H1 (cell line): Measurements from ENCODE around the gene SPRYD4. TPM values are rescaled to one million over a fixed set of nuclear protein-coding genes. Genes with fewer than 3 reads are reported as not detected.

Experiments used
- CTCF ChIA-PET: fragments of 300-600 bp; sonication (Branson Sonifier 250); formaldehyde crosslinking; loops from one replicate; lab custom pipeline; 2021; ENCODE audit not compliant: partially characterized antibody; lab: Charles Lee
- POLR2A ChIA-PET: fragments of 300-600 bp; sonication (Branson Sonifier 250); formaldehyde crosslinking; loops from one replicate; lab custom pipeline; 2021; ENCODE audit warnings: inconsistent platforms; ENCODE audit not compliant: partially characterized antibody; lab: Charles Lee
- DNase-seq, 2 experiments: peaks; one replicate each; pipeline versions ENCODE4 v3.0.0 to v3.0.0-alpha.2; 2010 to 2022; ENCODE audit warnings: low spot score in 2 of 2, low read depth in 1 of 2, mixed read lengths in 1 of 2
- FAIRE-seq: peaks from 2 replicates; lab custom pipeline; 2011; peaks lifted over from hg19 to GRCh38; lab: Jason Lieb, UNC
- H2AFZ ChIP-seq: 2 replicates; pipeline ENCODE4 v1.8.1; 2012; ENCODE audit warnings: low read length, inconsistent platforms
- H2AK5ac ChIP-seq: 2 replicates; pipeline ENCODE4 v1.6.1; 2013; ENCODE audit warnings: low read depth, low read length
- H2BK120ac ChIP-seq: replicated peaks from 2 replicates; pipeline ENCODE3; 2013; ENCODE audit warnings: low read depth, low read length, inconsistent platforms
- H2BK12ac ChIP-seq: 2 replicates; pipeline ENCODE4 v1.6.1; 2013; ENCODE audit warnings: low read depth, low read length
- H2BK15ac ChIP-seq: 2 replicates; pipeline ENCODE4 v1.6.1; 2013; ENCODE audit warnings: low read length
- H2BK20ac ChIP-seq: 2 replicates; pipeline ENCODE4 v1.6.1; 2013; ENCODE audit warnings: low read length
- H2BK5ac ChIP-seq: 2 replicates; pipeline ENCODE4 v1.6.1; 2013; ENCODE audit warnings: low read depth, low read length
- H3K14ac ChIP-seq: 2 replicates; pipeline ENCODE4 v1.6.1; 2013; ENCODE audit warnings: inconsistent platforms; ENCODE audit not compliant: insufficient read length
- H3K18ac ChIP-seq: 2 replicates; pipeline ENCODE4 v1.6.1; 2013; ENCODE audit warnings: low read length; ENCODE audit errors: extremely low read depth
- H3K23ac ChIP-seq: 2 replicates; pipeline ENCODE4 v1.6.1; 2013; ENCODE audit warnings: inconsistent platforms; ENCODE audit not compliant: insufficient read length
- H3K23me2 ChIP-seq: 2 replicates; pipeline ENCODE4 v1.6.1; 2013; ENCODE audit warnings: low read depth, low read length
- H3K27ac ChIP-seq: 2 replicates; pipeline ENCODE4 v1.6.1; 2011; ENCODE audit warnings: low read depth, low read length, inconsistent platforms
- H3K27me3 ChIP-seq, 4 experiments: replicated peaks in 1 of 4; 1 replicate in 1 of 4; 2 replicates in 3 of 4; pipeline versions ENCODE4 v1.6.1 to v1.8.1; 2011 to 2013; ENCODE audit warnings: low read length in 3 of 4, mild to moderate bottlenecking in 3 of 4, inconsistent platforms in 2 of 4, mixed read lengths in 2 of 4, moderate library complexity in 1 of 4; ENCODE audit not compliant: control insufficient read depth in 3 of 4, insufficient read depth in 3 of 4; ENCODE audit errors: extremely low read depth in 1 of 4
- H3K36me3 ChIP-seq, 4 experiments: 2 replicates each; pipeline versions ENCODE4 v1.6.1 to v1.8.1; 2011 to 2013; ENCODE audit warnings: mild to moderate bottlenecking in 4 of 4, low read length in 3 of 4, moderate library complexity in 2 of 4, control low read depth in 1 of 4, inconsistent platforms in 1 of 4; ENCODE audit not compliant: insufficient read depth in 4 of 4, control insufficient read depth in 2 of 4
- H3K4ac ChIP-seq: replicated peaks from 2 replicates; pipeline ENCODE3; 2013; ENCODE audit warnings: low read length, low read depth, mixed read lengths, inconsistent platforms; ENCODE audit not compliant: insufficient read length
- H3K4me1 ChIP-seq, 4 experiments: replicated peaks in 1 of 4; 1 replicate in 1 of 4; 2 replicates in 3 of 4; pipeline versions ENCODE4 v1.6.1 to v1.8.1; 2011 to 2013; ENCODE audit warnings: low read length in 3 of 4, inconsistent platforms in 2 of 4, mixed read lengths in 1 of 4; ENCODE audit not compliant: insufficient read depth in 4 of 4, control insufficient read depth in 3 of 4
- H3K4me2 ChIP-seq, 2 experiments: 2 replicates each; pipeline versions ENCODE4 v1.6.1 to v1.8.1; 2011 to 2013; ENCODE audit warnings: low read depth in 2 of 2, low read length in 2 of 2, control low read depth in 1 of 2, inconsistent platforms in 1 of 2, mild to moderate bottlenecking in 1 of 2; ENCODE audit not compliant: insufficient read depth in 1 of 2
- H3K4me3 ChIP-seq, 4 experiments: fragments of 200-600, 300-600 bp in 1 of 4; sonication (generic), shearing (Covaris generic), sonication (Bioruptor Twin) in 1 of 4; 2 replicates each; pipeline versions ENCODE4 v1.5.1 to v1.8.1; 2011 to 2016; ENCODE audit warnings: low read length in 4 of 4, low read depth in 3 of 4, control low read depth in 2 of 4, inconsistent platforms in 2 of 4, mild to moderate bottlenecking in 2 of 4, mixed read lengths in 1 of 4, moderate library complexity in 1 of 4; ENCODE audit not compliant: insufficient read depth in 2 of 4; ENCODE audit errors: extremely low read depth in 1 of 4
- H3K56ac ChIP-seq: replicated peaks from 2 replicates; pipeline ENCODE3; 2013; ENCODE audit warnings: low read depth, mild to moderate bottlenecking, mixed read lengths, low read length, inconsistent platforms; ENCODE audit not compliant: insufficient read length
- H3K79me1 ChIP-seq: 2 replicates; pipeline ENCODE4 v1.6.1; 2013; ENCODE audit warnings: low read depth, low read length, control low read depth
- H3K79me2 ChIP-seq, 2 experiments: 2 replicates each; pipeline versions ENCODE4 v1.6.1 to v1.8.1; 2012 to 2013; ENCODE audit warnings: low read length in 2 of 2, mild to moderate bottlenecking in 2 of 2, inconsistent platforms in 1 of 2; ENCODE audit not compliant: insufficient read depth in 2 of 2, control insufficient read depth in 1 of 2
- H3K9ac ChIP-seq, 4 experiments: replicated peaks in 1 of 4; 1 replicate in 1 of 4; 2 replicates in 3 of 4; pipeline versions ENCODE4 v1.6.1 to v1.8.1; 2011 to 2013; ENCODE audit warnings: low read depth in 3 of 4, low read length in 3 of 4, control low read depth in 2 of 4, mild to moderate bottlenecking in 2 of 4, moderate library complexity in 2 of 4, inconsistent platforms in 1 of 4; ENCODE audit errors: extremely low read depth in 1 of 4
- H3K9me3 ChIP-seq, 2 experiments: 2 replicates each; pipeline versions ENCODE4 v1.6.1 to v1.8.1; 2012 to 2013; ENCODE audit warnings: mild to moderate bottlenecking in 2 of 2, moderate library complexity in 2 of 2, control low read depth in 1 of 2, inconsistent platforms in 1 of 2, low read depth in 1 of 2, low read length in 1 of 2, mixed read lengths in 1 of 2; ENCODE audit not compliant: insufficient read depth in 2 of 2
- H4K20me1 ChIP-seq, 2 experiments: replicated peaks in 1 of 2; 2 replicates each; pipeline versions ENCODE3 to v1.8.1; 2011 to 2013; ENCODE audit warnings: inconsistent platforms in 2 of 2, low read length in 2 of 2, mild to moderate bottlenecking in 1 of 2; ENCODE audit not compliant: insufficient read depth in 2 of 2, control insufficient read depth in 1 of 2
- H4K5ac ChIP-seq: 2 replicates; pipeline ENCODE4 v1.6.1; 2013; ENCODE audit warnings: low read length, low read depth, mixed read lengths, inconsistent platforms; ENCODE audit not compliant: insufficient read length
- H4K8ac ChIP-seq: 2 replicates; pipeline ENCODE4 v1.8.0; 2013; ENCODE audit warnings: mild to moderate bottlenecking, moderate library complexity, low read length, inconsistent platforms; ENCODE audit not compliant: insufficient read depth; ENCODE audit errors: extremely low read depth
- H4K91ac ChIP-seq: replicated peaks from 2 replicates; pipeline ENCODE3; 2013; ENCODE audit warnings: low read length, mixed read lengths, inconsistent platforms; ENCODE audit not compliant: insufficient read length
- CBX8 ChIP-seq: fragments of 300-800, 300-1000 bp; sonication (generic); IDR thresholded peaks from 2 replicates; pipeline ENCODE4 v1.7.1; 2016; ENCODE audit warnings: low read depth, low read length, borderline replicate concordance
- CHD2 ChIP-seq: IDR thresholded peaks from 2 replicates; pipeline ENCODE4 v1.6.1; 2012; ENCODE audit warnings: low read length, improper control_type of control experiment
- CREB1 ChIP-seq: IDR thresholded peaks from 2 replicates; pipeline ENCODE4 v1.6.1; 2012; ENCODE audit warnings: inconsistent platforms
- HDAC2 ChIP-seq, 2 experiments: fragments of 300-600 bp in 1 of 2; sonication (generic) in 1 of 2; IDR thresholded peaks; 2 replicates each; pipeline ENCODE4 v1.6.1; 2011 to 2012; ENCODE audit warnings: low read depth in 2 of 2, low read length in 2 of 2, mild to moderate bottlenecking in 2 of 2, moderate library complexity in 2 of 2, borderline replicate concordance in 1 of 2, inconsistent platforms in 1 of 2
- JUN ChIP-seq: IDR thresholded peaks from 2 replicates; pipeline ENCODE4 v1.6.1; 2011; ENCODE audit warnings: low read depth, mild to moderate bottlenecking, improper control_type of control experiment, low read length
- JUND ChIP-seq: IDR thresholded peaks from 2 replicates; pipeline ENCODE4 v1.6.1; 2011; ENCODE audit warnings: mild to moderate bottlenecking, improper control_type of control experiment, low read length
- KDM4A ChIP-seq: IDR thresholded peaks from one replicate; pipeline ENCODE4 v1.7.1; 2012; ENCODE audit warnings: low read depth, mild to moderate bottlenecking, moderate library complexity, low read length, inconsistent platforms; ENCODE audit not compliant: severe bottlenecking
- NANOG ChIP-seq: IDR thresholded peaks from 2 replicates; pipeline ENCODE4 v1.6.1; 2011; ENCODE audit warnings: low read length, low read depth, mild to moderate bottlenecking, inconsistent platforms; ENCODE audit not compliant: insufficient read depth, poor library complexity, severe bottlenecking
- PHF8 ChIP-seq: fragments of 200-600 bp; sonication (generic); conservative IDR thresholded peaks from 2 replicates; pipeline ENCODE4 v1.7.1; 2012; ENCODE audit warnings: low read depth, mild to moderate bottlenecking, inconsistent platforms, low read length, moderate library complexity
- RFX5 ChIP-seq: IDR thresholded peaks from 2 replicates; pipeline ENCODE4 v1.6.1; 2011; ENCODE audit warnings: low read depth, low read length, improper control_type of control experiment, borderline replicate concordance
- SP2 ChIP-seq: IDR thresholded peaks from 2 replicates; pipeline ENCODE4 v1.6.1; 2012; ENCODE audit warnings: mild to moderate bottlenecking, low read length, inconsistent platforms
- SRF ChIP-seq: IDR thresholded peaks from 2 replicates; pipeline ENCODE4 v1.6.1; 2011; ENCODE audit warnings: mild to moderate bottlenecking, low read depth, low read length, moderate library complexity
- TAF1 ChIP-seq: IDR thresholded peaks from 2 replicates; pipeline ENCODE4 v1.6.1; 2011; ENCODE audit warnings: mild to moderate bottlenecking, low read depth, low read length
- TEAD4 ChIP-seq: IDR thresholded peaks from 2 replicates; pipeline ENCODE4 v1.6.1; 2012; ENCODE audit warnings: low read depth, low read length, inconsistent platforms, mixed read lengths
- WGBS, 2 experiments: shearing (Covaris generic) in 1 of 2; methylation state at CpG; one replicate each; pipeline versions ENCODE4 v1.1.6 to v1.1.7; 2013 to 2015; ENCODE audit warnings: low lambda C conversion rate in 2 of 2, mixed read lengths in 2 of 2, inconsistent platforms in 1 of 2, low coverage in 1 of 2, missing lambda C conversion rate in 1 of 2; ENCODE audit not compliant: insufficient replicate concordance in 2 of 2, insufficient coverage in 1 of 2, insufficient read length in 1 of 2; ENCODE audit errors: extremely low coverage in 1 of 2, missing lambda C conversion rate in 1 of 2; 5-methylcytosine and 5-hydroxymethylcytosine counted together
- polyA plus RNA-seq, 7 experiments: library from polyadenylated mRNA; depleted of rRNA in 3 of 7; stranded (reverse) in 5 of 7; unstranded in 2 of 7; fragments of >200 nt in 5 of 7; fragments of 200-250 nt in 2 of 7; gene quantifications; 1 replicate in 5 of 7; 2 replicates in 1 of 7; 4 replicates in 1 of 7; pipeline versions ENCODE4 v1.2.1 to v1.2.3, GENCODE V29; 2011 to 2013; ENCODE audit warnings: missing spikeins in 2 of 7, mixed read lengths in 2 of 7
- total RNA-seq: library from RNA; stranded (reverse); fragmentation: NEBNext Ultra II Directional; extraction: Animal tissue kit (Norgen Biotek cat#: 25700); gene quantifications from 2 replicates; pipeline ENCODE4 v1.2.1, GENCODE V29; 2021

Gene SPRYD4
- total and polyA plus RNA-seq, 2 of the 8 experiments (the other 6 are each of a cell fraction or from before 2014, with no cell fraction given): 4.3 to 5.3 TPM

DNA sequence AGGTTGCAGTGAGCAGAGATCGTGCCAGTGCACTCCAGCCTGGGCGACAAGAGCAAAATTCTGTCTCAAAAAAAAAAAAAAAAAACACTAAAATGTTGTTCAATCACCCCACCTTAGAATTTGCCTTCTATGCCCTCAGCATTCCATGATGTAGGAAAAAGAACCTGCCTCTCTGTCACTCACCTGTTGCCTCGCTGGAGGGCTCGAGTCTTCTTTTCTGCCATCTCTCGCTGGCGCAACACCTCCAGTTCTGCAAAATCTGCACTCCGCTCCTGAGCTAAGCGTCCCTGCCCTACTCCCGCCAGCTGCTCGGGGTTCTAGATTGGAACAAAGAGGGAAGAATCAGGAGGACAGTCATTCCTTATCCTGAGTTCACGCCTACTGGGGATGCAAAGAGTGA lies 37.1 kb upstream of the SPRYD4 start:
- H3K14ac ChIP-seq: no peak overlapping the region
- H3K9ac ChIP-seq: no peak overlapping the region
- H3K23ac ChIP-seq: no peak overlapping the region
- H4K5ac ChIP-seq: no peak overlapping the region
- H2AFZ ChIP-seq: no peak overlapping the region
- peaks cover 0 to 18% of the 10 kb centered on the region in 2 experiments; a peak in 2 of 4 replicates for H3K79me2 ChIP-seq
- no peak overlapping the region for H2BK120ac ChIP-seq
- no peak overlapping the region for H3K18ac ChIP-seq
- H3K4ac ChIP-seq: no peak overlapping the region
- H3K27me3 ChIP-seq: no peaks in the 10 kb centered on the region
- ChIA-PET POLR2A (no interaction called here), CTCF (interaction anchor here (1.9 kb wide), 1 partner anchor 32 kb away, joined by 7 read pairs; no protein-coding TSS in a partner anchor)
- no peaks in the 10 kb centered on the region for H3K23me2 ChIP-seq
- H3K79me1 ChIP-seq: 0 out of 2 replicates have a peak, but pooled peaks cover 2% of the 10 kb centered on the region
- no peak overlapping the region for H2BK15ac ChIP-seq
- 92% methylated on average over 11 of the region's 11 CpGs; no CpG with 5 or more reads in 1 of the 2 experiments for WGBS, 2 experiments
- H3K56ac ChIP-seq: no peak overlapping the region
- no peak overlapping the region for H4K91ac ChIP-seq
- no peak overlapping the region for H3K27ac ChIP-seq
- H2BK20ac ChIP-seq: no peak overlapping the region
- H4K20me1 ChIP-seq: peaks cover 0 to 1% of the 10 kb centered on the region in 2 experiments
- FAIRE-seq (no peak), DNase-seq (no peak)
- no peaks in the 10 kb centered on the region for H3K4me1 ChIP-seq
- H3K4me2 ChIP-seq: no peak overlapping the region
- no peak overlapping the region for H2BK5ac ChIP-seq
- no peak overlapping the region for H4K8ac ChIP-seq
- H3K36me3 ChIP-seq: peaks cover 28 to 58% (median 48%) of the 10 kb centered on the region in 4 experiments
- no peaks in the 10 kb centered on the region for H3K9me3 ChIP-seq
- no peak overlapping the region for H2AK5ac ChIP-seq
- no peak overlapping the region for H3K4me3 ChIP-seq
- no peak overlapping the region for H2BK12ac ChIP-seq
- TF ChIP-seq PHF8 (no peak), HDAC2 (IDR thresholded peaks at IDR 0.05; ENCODE audit: borderline replicate concordance in 1 of 2, low read depth in 2 of 2, low read length in 2 of 2) (no peak), NANOG (no peak), JUN (no peak), SRF (no peak), TEAD4 (no peak), CHD2 (no peak), KDM4A (no peak), SP2 (no peak), CBX8 (no peak), CREB1 (no peak), RFX5 (no peak), TAF1 (no peak), JUND (no peak)
